K562 (cell line): ENCODE data around the gene ABCF2. TPM values are rescaled to one million over a fixed set of nuclear protein-coding genes. Genes with fewer than 3 reads are reported as not detected.

Experiments
- ATAC-seq: fragments of 200-7000 bp; cut with Tn5 transposase; 3 replicates; pipeline ENCODE4 v1.9.1; 2020; ENCODE audit warnings: moderate library complexity
- BruUV-seq: library from RNA; stranded (reverse); fragments of 400-500 nt; replicated peaks from 2 replicates; lab custom pipeline; 2021; lab: Mats Ljungman, UMichigan
- CTCF ChIA-PET: fragments of 300-600 bp; formaldehyde crosslinking; extraction: SDS; loops from one replicate; lab custom pipeline; 2021; ENCODE audit warnings: low intra/inter-chr PET ratio; lab: Yijun Ruan, JAX
- POLR2A ChIA-PET: fragments of 300-600, 350-650 bp; sonication (Branson Sonifier 250); formaldehyde crosslinking; extraction: SDS; loops from one replicate; lab custom pipeline; 2021; ENCODE audit warnings: antibody characterized with exemption, inconsistent platforms; lab: Yijun Ruan, JAX
- DNase-seq, 4 experiments: peaks; one replicate each; pipeline versions ENCODE4 v3.0.0 to v3.0.0-alpha.2; 2011 to 2018; ENCODE audit warnings: low spot score in 3 of 4, mixed read lengths in 3 of 4; ENCODE audit errors: extremely low read depth in 1 of 4
- FAIRE-seq: peaks from 2 replicates; lab custom pipeline; 2011; peaks lifted over from hg19 to GRCh38; lab: Jason Lieb, UNC
- H2AFZ ChIP-seq: 2 replicates; pipeline ENCODE4 v1.6.0; 2011; ENCODE audit warnings: low read depth, low read length, control low read depth, inconsistent platforms
- H3K27ac ChIP-seq: fragments of 200-600 bp; 3 replicates; pipeline ENCODE4 v1.8.0; 2011; ENCODE audit warnings: low read depth, mild to moderate bottlenecking, control low read depth, inconsistent platforms, low read length, moderate library complexity, mixed read lengths; ENCODE audit errors: extremely low read depth
- H3K27me3 ChIP-seq, 2 experiments: fragments of 300-600 bp in 1 of 2; 2 replicates in 1 of 2; 3 replicates in 1 of 2; pipeline versions ENCODE4 v1.6.0 to v1.8.0; 2011; ENCODE audit warnings: inconsistent platforms in 2 of 2, low read length in 2 of 2, mild to moderate bottlenecking in 1 of 2, mixed read lengths in 1 of 2, moderate library complexity in 1 of 2; ENCODE audit not compliant: control insufficient read depth in 2 of 2, insufficient read depth in 2 of 2
- H3K36me3 ChIP-seq: fragments of 300-600 bp; 3 replicates; pipeline ENCODE4 v1.8.0; 2011; ENCODE audit warnings: mild to moderate bottlenecking, low read length, inconsistent platforms; ENCODE audit not compliant: control insufficient read depth, insufficient read depth
- H3K4me1 ChIP-seq, 2 experiments: fragments of 200-600 bp in 1 of 2; replicated peaks in 1 of 2; 2 replicates in 1 of 2; 3 replicates in 1 of 2; pipeline versions ENCODE4 v1.5.1 to v1.8.0; 2011; ENCODE audit warnings: inconsistent platforms in 2 of 2, low read length in 2 of 2, mild to moderate bottlenecking in 1 of 2, mixed read lengths in 1 of 2, moderate library complexity in 1 of 2; ENCODE audit not compliant: control insufficient read depth in 2 of 2, insufficient read depth in 2 of 2
- H3K4me2 ChIP-seq: 2 replicates; pipeline ENCODE4 v1.6.1; 2011; ENCODE audit warnings: low read length, control low read depth, inconsistent platforms, mixed read lengths; ENCODE audit not compliant: insufficient read depth
- H3K4me3 ChIP-seq: fragments of 200-600 bp; sonication (generic), shearing (Covaris generic); 2 replicates; pipeline ENCODE4 v1.5.1; 2016; ENCODE audit warnings: control low read depth, inconsistent platforms
- H3K79me2 ChIP-seq: fragments of 200-600 bp; 3 replicates; pipeline ENCODE4 v1.8.0; 2011; ENCODE audit warnings: low read length, inconsistent platforms; ENCODE audit not compliant: control insufficient read depth, insufficient read depth
- H3K9ac ChIP-seq, 2 experiments: 2 replicates each; pipeline versions ENCODE4 v1.6.0 to v1.6.1; 2011; ENCODE audit warnings: low read depth in 2 of 2, low read length in 2 of 2, control low read depth in 1 of 2, inconsistent platforms in 1 of 2, mild to moderate bottlenecking in 1 of 2, mixed read lengths in 1 of 2; ENCODE audit not compliant: insufficient read depth in 1 of 2
- H3K9me1 ChIP-seq: one replicate; pipeline ENCODE4 v1.6.0; 2011; ENCODE audit warnings: inconsistent platforms, mild to moderate bottlenecking, low read length, moderate library complexity; ENCODE audit not compliant: control insufficient read depth, insufficient read depth
- H3K9me3 ChIP-seq: replicated peaks from 2 replicates; pipeline ENCODE4 v1.5.1; 2011; ENCODE audit warnings: low read depth, low read length, inconsistent platforms; ENCODE audit not compliant: control insufficient read depth, insufficient read depth
- H4K20me1 ChIP-seq: replicated peaks from 2 replicates; pipeline ENCODE4 v1.6.1; 2011; ENCODE audit warnings: low read length, inconsistent platforms, mixed read lengths; ENCODE audit not compliant: control insufficient read depth, insufficient read depth
- DEAF1 ChIP-seq: fragments of 450-650 bp; formaldehyde crosslinking; IDR thresholded peaks from 2 replicates; pipeline ENCODE4 v1.4.0; 2020; ENCODE audit warnings: mild to moderate bottlenecking, moderate library complexity
- EHMT2 ChIP-seq: fragments of 450-650 bp; IDR thresholded peaks from 2 replicates; pipeline ENCODE4 v1.6.1; 2018; ENCODE audit warnings: antibody characterized with exemption
- HDGF ChIP-seq: fragments of 450-650 bp; IDR thresholded peaks from 2 replicates; pipeline ENCODE4 v1.6.1; 2016
- HNRNPK ChIP-seq: fragments of 200-400 bp; formaldehyde crosslinking; IDR thresholded peaks from one replicate; pipeline ENCODE4 v1.6.1; 2018; ENCODE audit warnings: mild to moderate bottlenecking, low read depth, low read length; ENCODE audit not compliant: poor library complexity, severe bottlenecking
- HNRNPL ChIP-seq: fragments of 200-400 bp; formaldehyde crosslinking; IDR thresholded peaks from 2 replicates; pipeline ENCODE4 v1.6.1; 2017; ENCODE audit warnings: low read depth, mild to moderate bottlenecking, low read length
- KAT7 ChIP-seq: sonication (generic); formaldehyde crosslinking; IDR thresholded peaks from 2 replicates; pipeline ENCODE4 v1.8.0; 2022; ENCODE audit warnings: missing genetic modification reagents, mild to moderate bottlenecking, borderline replicate concordance
- L3MBTL2 ChIP-seq: fragments of 450-650 bp; IDR thresholded peaks from 2 replicates; pipeline ENCODE4 v1.6.1; 2016; ENCODE audit warnings: mild to moderate bottlenecking, moderate library complexity
- MBD2 ChIP-seq: sonication (generic); IDR thresholded peaks from 2 replicates; pipeline ENCODE4 v1.6.1; 2016; ENCODE audit warnings: low read depth, borderline replicate concordance
- MLX ChIP-seq, 2 experiments: fragments of 450-650 bp in 1 of 2; sonication (generic) in 1 of 2; formaldehyde crosslinking; conservative IDR thresholded peaks; 2 replicates each; pipeline versions ENCODE4 v1.4.0 to v1.8.1; 2020 to 2022; ENCODE audit warnings: mild to moderate bottlenecking in 1 of 2, missing genetic modification reagents in 1 of 2
- NCOA4 ChIP-seq: fragments of 450-650 bp; IDR thresholded peaks from 2 replicates; pipeline ENCODE4 v1.6.1; 2018; ENCODE audit warnings: mild to moderate bottlenecking; ENCODE audit not compliant: partially characterized antibody
- NCOA6 ChIP-seq: fragments of 450-650 bp; IDR thresholded peaks from 2 replicates; pipeline ENCODE4 v1.6.1; 2017; ENCODE audit warnings: mild to moderate bottlenecking
- RBM14 ChIP-seq: fragments of 200-400 bp; formaldehyde crosslinking; IDR thresholded peaks from 2 replicates; pipeline ENCODE4 v1.6.1; 2018; ENCODE audit warnings: low read depth, mild to moderate bottlenecking, low read length, moderate library complexity, borderline replicate concordance; ENCODE audit not compliant: insufficient read depth
- ZBTB11 ChIP-seq, 3 experiments: fragments of 200-800 bp in 1 of 3; fragments of 250-450 bp in 1 of 3; fragments of 450-650 bp in 1 of 3; sonication (Bioruptor Pico) in 1 of 3; sonication (Bioruptor generic) in 1 of 3; formaldehyde crosslinking in 1 of 3; IDR thresholded peaks; 2 replicates each; pipeline versions ENCODE4 v1.6.1 to v1.8.0; 2016 to 2022; ENCODE audit warnings: mild to moderate bottlenecking in 2 of 3, missing genetic modification characterization in 2 of 3, missing compliant biosample characterization in 1 of 3, moderate library complexity in 1 of 3
- ZNF561 ChIP-seq: fragments of 450-650 bp; formaldehyde crosslinking; conservative IDR thresholded peaks from 2 replicates; pipeline ENCODE4 v1.4.0; 2020; ENCODE audit warnings: mild to moderate bottlenecking, moderate library complexity
- WGBS: fragments of 100-300 bp; shearing (Covaris generic); methylation state at CpG from one replicate; pipeline ENCODE4 v1.1.6; 2016; ENCODE audit warnings: low coverage, mixed read lengths; ENCODE audit not compliant: insufficient coverage; ENCODE audit errors: missing lambda C conversion rate; 5-methylcytosine and 5-hydroxymethylcytosine counted together
- in situ Hi-C: fragments of 300-500 bp; cut with MboI; formaldehyde crosslinking; loops from 4 replicates; pipeline ENCODE4 v1.15.0; 2018; ENCODE audit warnings: inconsistent platforms, mixed read lengths
- intact Hi-C: fragments of 100-400 bp; cut with micrococcal nuclease; formaldehyde crosslinking; loops from 2 replicates; pipeline ENCODE4 v1.14.2; 2022
- polyA plus RNA-seq, 8 experiments: library from polyadenylated mRNA; depleted of rRNA in 4 of 8; stranded (reverse) in 5 of 8; unstranded in 3 of 8; fragments of >200 nt; fragmentation: Nextera tagmentation in 2 of 8; fragmentation: Illumina TruSeq in 1 of 8; extraction: Ambion mirVana in 2 of 8; extraction: Trizol in 1 of 8; gene quantifications; 2 replicates each; pipeline versions ENCODE4 v1.2.1 to v1.2.3, GENCODE V29; 2011 to 2014; ENCODE audit warnings: inconsistent platforms in 1 of 8, missing spikeins in 1 of 8
- total RNA-seq, 7 experiments: library from RNA; depleted of rRNA in 6 of 7; stranded (reverse); fragments of >200 nt in 6 of 7; fragmentation: Illumina TruSeq in 2 of 7; extraction: Trizol in 2 of 7; gene quantifications; 2 replicates each; pipeline versions ENCODE4 v1.2.1 to v1.2.3, GENCODE V29; 2011 to 2021; ENCODE audit warnings: low replicate concordance in 1 of 7

Gene ABCF2
- total and polyA plus RNA-seq, 9 of the 15 experiments (the other 6 are each of a cell fraction or from before 2014, with no cell fraction given) = 62.1 to 224 (median 113) TPM

GRCh38 chr7:151228024-151228866, 1.2 kb upstream of the ABCF2 start:
- ATAC-seq (0 out of 3 replicates have a peak, but pooled peaks have one; percentile 3), FAIRE-seq (peak; percentile 73), DNase-seq (peak in 1 of 4 experiments; percentile 76)
- intact Hi-C loops = no loop called here
- POLR2A ChIA-PET = interaction anchor here (0.6 to 3.6 kb wide), 7 partner anchors 10 to 817 kb away, joined by 3 to 36 read pairs (median 4); no protein-coding TSS in a partner anchor
- Histone ChIP-seq H3K79me2 (peaks cover 34% of the 10 kb centered on the region), H3K27me3 (no peaks in the 10 kb centered on the region), H3K4me1 (peaks cover 27 to 37% of the 10 kb centered on the region in 2 experiments; a peak in 4 of 5 replicates), H3K4me2 (peak overlapping the region; percentile 92), H2AFZ (peak overlapping the region; percentile 96), H3K36me3 (peaks cover 31% of the 10 kb centered on the region), H3K27ac (peak overlapping the region; percentile 62), H3K9me3 (no peaks in the 10 kb centered on the region), H3K9me1 (peaks cover 6% of the 10 kb centered on the region), H4K20me1 (0 out of 2 replicates have a peak, but pooled peaks cover 2% of the 10 kb centered on the region), H3K9ac (peak overlapping the region; percentile 62 to 89; a peak in 3 of 4 replicates), H3K4me3 (peak overlapping the region; percentile 82)
- CTCF ChIA-PET = interaction anchor here (0.7 kb wide), 1 partner anchor 11 kb away, joined by 3 read pairs; no protein-coding TSS in a partner anchor
- 18% methylated on average over 10 of the region's 10 CpGs for WGBS
- in situ Hi-C loops = no loop called here
- BruUV-seq = no TSS peak
- TF ChIP-seq HDGF (no peak), L3MBTL2 (no peak), MLX (CRISPR knock-in tag; conservative IDR thresholded peaks at IDR 0.05) (no peak), EHMT2 (no peak), MBD2 (no peak), DEAF1 (CRISPR knock-in tag) (no peak), HNRNPK (no peak), NCOA4 (no peak), NCOA6 (no peak), KAT7 (peak; percentile 56; the same call in 1 of the 2 replicates), HNRNPL (no peak), ZBTB11 (CRISPR knock-in tag; IDR thresholded peaks at IDR 0.05) (no peak), ZNF561 (CRISPR knock-in tag) (no peak), RBM14 (no peak)
